Fibroblast of the aortic adventitia (primary cell): ENCODE data around the gene MCC. TPM values are rescaled to one million over a fixed set of nuclear protein-coding genes. Genes with fewer than 3 reads are reported as not detected.

Experiments
- DNase-seq: peaks from one replicate; pipeline ENCODE4 v3.0.0-alpha.2; 2010; ENCODE audit warnings: low read depth
- H3K4me3 ChIP-seq: 2 replicates; pipeline ENCODE4 v1.5.1; 2011; ENCODE audit warnings: low read depth, mild to moderate bottlenecking, control low read depth, low read length, moderate library complexity
- total RNA-seq: library from RNA; depleted of rRNA; stranded (reverse); fragments of >200 nt; gene quantifications from 2 replicates; pipeline ENCODE4 v1.2.3, GENCODE V29; 2012; ENCODE audit warnings: low replicate concordance
- TF ChIP-seq, protein P1 (sequence below): IDR thresholded peaks from 2 replicates; pipeline ENCODE4 v1.5.1; 2011; ENCODE audit warnings: mild to moderate bottlenecking, low read length, control low read depth, inconsistent platforms; ENCODE audit not compliant: insufficient read depth

MCC gene
- total RNA-seq, 1 donor, result 62.4 TPM

GRCh38 chr5:113118765-113119164 is 369.5 kb downstream of the MCC start:
- TF ChIP-seq, protein P1, sequence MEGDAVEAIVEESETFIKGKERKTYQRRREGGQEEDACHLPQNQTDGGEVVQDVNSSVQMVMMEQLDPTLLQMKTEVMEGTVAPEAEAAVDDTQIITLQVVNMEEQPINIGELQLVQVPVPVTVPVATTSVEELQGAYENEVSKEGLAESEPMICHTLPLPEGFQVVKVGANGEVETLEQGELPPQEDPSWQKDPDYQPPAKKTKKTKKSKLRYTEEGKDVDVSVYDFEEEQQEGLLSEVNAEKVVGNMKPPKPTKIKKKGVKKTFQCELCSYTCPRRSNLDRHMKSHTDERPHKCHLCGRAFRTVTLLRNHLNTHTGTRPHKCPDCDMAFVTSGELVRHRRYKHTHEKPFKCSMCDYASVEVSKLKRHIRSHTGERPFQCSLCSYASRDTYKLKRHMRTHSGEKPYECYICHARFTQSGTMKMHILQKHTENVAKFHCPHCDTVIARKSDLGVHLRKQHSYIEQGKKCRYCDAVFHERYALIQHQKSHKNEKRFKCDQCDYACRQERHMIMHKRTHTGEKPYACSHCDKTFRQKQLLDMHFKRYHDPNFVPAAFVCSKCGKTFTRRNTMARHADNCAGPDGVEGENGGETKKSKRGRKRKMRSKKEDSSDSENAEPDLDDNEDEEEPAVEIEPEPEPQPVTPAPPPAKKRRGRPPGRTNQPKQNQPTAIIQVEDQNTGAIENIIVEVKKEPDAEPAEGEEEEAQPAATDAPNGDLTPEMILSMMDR, result no peak
- H3K4me3 ChIP-seq, result no peak overlapping the region
- no peak for DNase-seq

DNA sequence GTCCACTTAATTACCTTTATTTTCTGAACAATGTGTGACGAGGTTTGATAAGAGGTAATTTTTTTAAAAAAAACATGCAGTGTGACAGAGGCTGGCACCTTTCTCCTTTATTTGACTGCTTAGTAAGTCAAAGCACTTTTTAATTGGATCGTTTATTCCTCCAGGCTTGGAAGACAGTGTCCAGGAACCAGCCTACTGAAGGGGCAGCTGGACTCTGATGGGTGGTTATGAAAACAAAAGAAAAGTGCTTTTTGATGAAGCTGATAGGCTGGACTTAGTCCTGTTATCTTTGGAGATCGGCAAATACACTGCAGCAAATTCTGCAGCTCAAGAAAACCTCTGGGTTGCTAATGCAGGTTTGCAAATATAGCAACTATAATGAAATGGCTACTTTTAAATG is 370.0 kb downstream of the MCC start:
- TF ChIP-seq, protein P1, result no peak

DNA sequence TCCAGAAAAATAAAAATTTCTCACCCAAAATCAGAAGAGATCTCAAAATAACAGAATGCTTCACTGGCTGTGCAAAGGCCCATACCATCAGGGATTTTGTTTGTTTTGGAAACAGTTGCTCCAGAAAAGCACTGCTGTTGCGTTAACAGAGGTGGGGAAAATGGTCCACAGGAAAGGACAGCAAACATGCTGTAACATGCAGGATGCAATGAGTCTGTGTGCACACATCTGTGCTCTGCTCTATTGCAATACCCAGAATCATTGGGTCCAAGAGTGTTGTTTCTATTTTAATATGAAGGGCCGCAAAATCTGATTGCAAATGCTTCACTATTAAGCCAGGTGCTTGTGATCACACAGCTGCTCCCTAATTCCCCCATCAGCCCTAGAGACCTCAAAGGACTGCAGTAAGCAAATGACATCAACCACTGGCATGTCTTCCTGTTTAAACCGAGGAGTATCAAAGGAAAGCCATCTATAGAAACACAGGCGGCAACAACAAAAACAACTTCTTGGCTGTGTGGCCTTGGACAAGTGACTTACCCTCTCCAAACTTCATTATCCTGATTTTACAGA is 370.6 kb downstream of the MCC start:
- no peak for DNase-seq
- TF ChIP-seq, protein P1, result no peak
- no peak overlapping the region for H3K4me3 ChIP-seq

More for the DNA sequence above, 370.0 kb downstream of the MCC start:
- H3K4me3 ChIP-seq, result no peak overlapping the region
- DNase-seq, result no peak

- TF ChIP-seq, protein P1, result no peak
- H3K4me3 ChIP-seq, result no peak overlapping the region
- no peak for DNase-seq
Observed at GRCh38 chr5:113115956-113116355, 372.3 kb downstream of the MCC start.

DNA sequence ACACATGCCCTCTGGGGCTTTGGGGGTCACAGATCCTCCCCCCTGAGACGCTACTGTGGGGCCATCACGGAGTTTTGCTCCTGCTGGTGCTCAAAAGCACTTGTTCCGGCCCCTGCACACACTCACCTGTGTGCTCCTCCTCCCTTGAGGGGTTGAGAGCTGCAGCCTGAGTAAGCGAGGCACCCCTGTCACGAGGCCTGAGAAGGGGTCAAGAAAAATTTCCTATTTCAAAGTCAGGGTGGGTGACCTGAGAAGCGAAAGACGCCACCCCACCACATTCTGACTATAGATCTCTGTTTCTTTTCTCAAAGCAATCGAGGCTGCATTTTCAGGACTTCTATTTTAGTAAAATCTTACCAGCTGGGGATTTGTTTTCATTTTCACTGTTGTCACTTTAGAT is 373.2 kb downstream of the MCC start:
- TF ChIP-seq, protein P1, result no peak
- H3K4me3 ChIP-seq, result no peak overlapping the region
- DNase-seq, result no peak

DNA sequence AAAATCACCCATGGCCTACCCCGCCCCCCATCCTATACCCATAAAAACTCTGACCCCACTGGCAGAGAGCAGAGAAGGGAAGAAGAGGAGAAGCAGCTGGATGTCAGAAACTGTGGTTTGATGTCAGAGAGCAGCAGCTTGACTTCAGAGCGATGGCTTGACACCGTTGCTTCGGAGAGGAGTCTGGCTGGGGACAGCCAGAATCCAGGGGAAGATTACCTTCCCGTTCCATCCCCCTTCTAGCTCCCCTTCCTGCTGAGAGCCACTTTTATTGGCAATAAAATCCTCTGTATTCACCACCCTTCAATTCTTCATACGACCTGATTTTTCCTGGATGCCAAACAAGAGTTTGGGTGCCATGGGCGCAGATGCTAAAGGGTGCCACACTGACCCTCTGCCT is 373.7 kb downstream of the MCC start:
- no peak for DNase-seq
- no peak overlapping the region for H3K4me3 ChIP-seq
- TF ChIP-seq, protein P1, result no peak

- no peak overlapping the region for H3K4me3 ChIP-seq
- TF ChIP-seq, protein P1, result no peak
- peak; percentile 79 for DNase-seq
Observed at GRCh38 chr5:113112435-113112834, 375.8 kb downstream of the MCC start.
